HG02840 (cell line): ENCODE results near the gene SPRN.

Experiments
- ATAC-seq: cut with Tn5 transposase; IDR thresholded peaks from one replicate; pipeline ENCODE4 v1.9.1; 2021; ENCODE audit warnings: mild to moderate bottlenecking, moderate library complexity, moderate number of reproducible peaks; ENCODE audit not compliant: unreplicated experiment, low FRiP score

The SPRN gene

DNA sequence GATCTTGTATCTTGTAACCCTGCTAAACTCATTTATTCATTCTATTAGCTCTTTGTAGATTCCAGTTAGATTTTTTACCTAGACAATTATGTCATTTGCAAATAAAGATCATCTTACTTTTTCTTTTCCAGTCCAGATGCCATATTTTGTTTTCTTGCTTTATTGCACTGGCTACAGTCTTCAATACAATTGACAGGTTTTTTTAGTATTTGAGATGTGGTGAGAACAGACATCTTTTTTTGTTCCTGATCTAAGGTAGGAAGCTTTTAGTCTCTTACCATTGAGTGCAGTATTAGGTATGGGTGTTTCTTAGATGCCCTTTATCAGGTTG lies 12.1 kb downstream of the SPRN start:
- ATAC-seq: no peak

- ATAC-seq: no peak
Observed at GRCh38 chr10:133411523-133412380, 12.7 kb downstream of the SPRN start.

GRCh38 chr10:133405844-133406527 lies 18.4 kb downstream of the SPRN start:
- ATAC-seq: no peak

GRCh38 chr10:133405272-133405671 lies 19.2 kb downstream of the SPRN start:
- no peak for ATAC-seq

- no peak for ATAC-seq
Observed at GRCh38 chr10:133403784-133404183, 20.6 kb downstream of the SPRN start.

DNA sequence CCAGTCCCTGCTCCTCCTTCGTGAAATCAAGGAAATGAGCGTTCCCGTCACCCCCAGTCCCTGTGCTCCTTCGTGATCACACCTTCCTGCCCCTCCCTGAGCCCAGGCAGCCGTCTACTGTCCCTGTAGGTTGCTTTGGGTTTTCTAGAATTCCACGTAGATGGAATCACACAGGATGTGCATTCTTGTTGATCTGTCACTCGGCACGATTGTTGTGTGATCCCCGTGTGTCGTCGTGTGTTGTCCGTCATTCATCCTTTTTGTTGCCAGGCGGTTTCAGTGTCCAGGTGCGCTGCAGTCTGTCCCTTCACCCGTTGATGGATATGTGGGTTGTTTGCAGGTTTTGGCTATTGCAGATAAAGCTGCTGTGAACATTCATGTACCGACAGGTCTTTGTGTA lies 21.1 kb downstream of the SPRN start:
- no peak for ATAC-seq

DNA sequence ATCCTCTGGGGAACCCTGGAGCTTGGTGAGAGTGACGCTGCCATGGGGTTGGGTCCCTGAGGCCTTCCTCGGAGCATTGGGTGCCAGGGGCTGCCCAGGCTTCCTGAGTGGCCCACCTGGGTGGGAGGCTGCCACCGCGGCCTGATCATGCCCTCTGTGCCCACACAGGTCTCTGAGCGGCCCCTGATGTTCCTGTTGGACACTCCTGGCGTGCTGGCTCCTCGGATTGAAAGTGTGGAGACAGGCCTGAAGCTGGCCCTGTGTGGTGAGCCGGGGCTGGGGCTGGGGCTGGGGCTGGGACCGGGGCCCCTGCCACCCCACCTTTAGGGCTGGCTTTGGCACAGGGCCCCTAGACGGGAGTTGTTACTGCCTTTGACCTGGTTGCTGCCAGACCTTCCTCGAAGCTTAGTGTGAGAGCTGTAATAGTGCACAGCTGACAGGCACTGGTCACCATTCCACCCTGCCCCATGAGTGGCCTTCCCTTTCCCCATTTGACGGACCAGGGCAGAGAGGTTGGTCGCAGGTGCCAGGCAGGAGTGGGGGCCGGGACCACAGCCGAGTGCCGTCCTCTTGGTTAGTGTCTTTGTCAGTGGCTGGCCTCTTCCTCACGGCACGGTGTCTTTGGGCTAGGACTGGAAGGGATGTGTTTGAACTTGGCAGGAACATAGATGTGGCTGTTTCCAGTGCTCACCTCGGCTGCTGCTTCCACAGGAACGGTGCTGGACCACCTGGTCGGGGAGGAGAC lies 22.3 kb downstream of the SPRN start:
- no peak for ATAC-seq

GRCh38 chr10:133401500-133401899 lies 22.9 kb downstream of the SPRN start:
- no peak for ATAC-seq

- peak; percentile 61 for ATAC-seq
Observed at GRCh38 chr10:133400624-133401424, 23.6 kb downstream of the SPRN start.

DNA sequence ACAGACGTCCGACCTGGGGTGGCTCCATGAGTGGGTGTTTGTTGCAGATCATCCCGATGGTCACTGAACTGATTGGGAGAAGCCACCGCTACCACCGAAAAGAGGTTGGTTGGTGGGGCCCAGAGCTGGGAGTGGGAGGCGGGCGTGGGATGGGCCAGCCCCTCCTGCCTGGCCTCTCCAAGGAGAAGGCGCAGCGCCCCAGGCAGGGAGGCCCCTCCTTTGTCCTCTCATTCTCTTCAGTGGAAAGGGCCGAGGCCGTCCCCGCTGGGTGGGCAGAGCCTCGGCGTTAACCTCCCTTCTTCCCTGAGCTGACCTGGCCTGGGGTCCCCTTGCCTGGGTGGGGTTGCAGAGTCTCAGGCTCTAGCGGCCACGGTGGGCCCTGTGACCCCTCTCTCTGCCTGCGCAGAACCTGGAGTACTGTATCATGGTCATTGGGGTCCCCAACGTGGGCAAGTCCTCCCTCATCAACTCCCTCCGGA lies 25.3 kb downstream of the SPRN start:
- ATAC-seq: no peak

- no peak for ATAC-seq
Observed at GRCh38 chr10:133397938-133398337, 26.5 kb downstream of the SPRN start.

DNA sequence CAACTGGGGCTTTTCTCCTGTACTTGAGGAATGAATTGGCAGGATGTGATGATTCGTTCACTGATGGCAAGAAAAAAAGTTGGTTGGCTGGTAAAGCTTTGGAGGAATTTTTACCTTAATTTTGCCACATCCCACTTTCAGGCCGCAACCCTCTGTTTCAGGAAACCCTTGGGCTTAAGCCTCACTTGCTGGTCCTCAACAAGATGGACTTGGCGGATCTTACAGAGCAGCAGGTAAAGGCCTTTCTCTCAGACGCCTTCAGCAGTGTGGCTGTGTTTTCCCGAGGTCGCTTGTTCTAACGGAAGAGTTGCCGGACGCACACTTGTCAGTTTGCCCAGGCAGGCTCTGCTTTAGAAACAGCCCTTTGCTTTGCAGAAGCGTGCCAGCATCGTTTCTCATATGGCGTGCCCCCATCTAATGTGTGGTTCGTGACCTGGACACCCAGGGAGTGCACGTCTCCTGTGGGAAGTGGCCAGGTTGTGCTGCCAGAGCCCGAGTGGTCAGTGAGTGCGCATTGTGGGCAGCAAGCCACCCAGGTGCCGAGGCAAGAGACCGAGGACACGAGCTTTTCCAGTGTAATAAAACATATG lies 28.3 kb downstream of the SPRN start:
- no peak for ATAC-seq

- ATAC-seq: no peak
Observed at GRCh38 chr10:133394801-133395221, 29.6 kb downstream of the SPRN start.

GRCh38 chr10:133394064-133394663 lies 30.3 kb downstream of the SPRN start, which contains the start of gene MTG1:
TSS of gene MTG1 (plus strand) at chr10:133394157. CDS start at chr10:133394221, 64 bp downstream.
- peak; percentile 65 for ATAC-seq

- no peak for ATAC-seq
Observed at GRCh38 chr10:133393401-133394063, 30.9 kb downstream of the SPRN start.

- no peak for ATAC-seq
Observed at GRCh38 chr10:133391761-133392518, 32.5 kb downstream of the SPRN start.

DNA sequence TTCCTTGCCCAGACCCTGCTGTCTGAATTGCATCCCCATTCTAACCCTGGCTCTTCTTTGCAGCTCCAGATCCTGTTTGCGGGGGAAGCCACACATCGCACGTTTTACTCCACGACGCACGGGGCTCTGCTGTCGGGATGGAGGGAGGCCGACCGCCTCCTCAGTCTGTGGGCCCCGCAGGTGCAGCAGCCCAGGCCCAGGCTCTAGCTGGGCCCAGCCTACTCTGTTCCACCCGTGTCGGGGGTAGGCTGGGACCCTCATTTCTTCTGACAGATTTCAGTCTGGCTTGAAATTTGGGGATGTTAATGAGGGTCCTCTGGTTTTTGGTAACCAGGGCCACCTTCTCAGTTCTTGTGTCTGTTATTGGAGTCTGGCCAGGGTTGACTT lies 33.2 kb downstream of the SPRN start:
- ATAC-seq: no peak

DNA sequence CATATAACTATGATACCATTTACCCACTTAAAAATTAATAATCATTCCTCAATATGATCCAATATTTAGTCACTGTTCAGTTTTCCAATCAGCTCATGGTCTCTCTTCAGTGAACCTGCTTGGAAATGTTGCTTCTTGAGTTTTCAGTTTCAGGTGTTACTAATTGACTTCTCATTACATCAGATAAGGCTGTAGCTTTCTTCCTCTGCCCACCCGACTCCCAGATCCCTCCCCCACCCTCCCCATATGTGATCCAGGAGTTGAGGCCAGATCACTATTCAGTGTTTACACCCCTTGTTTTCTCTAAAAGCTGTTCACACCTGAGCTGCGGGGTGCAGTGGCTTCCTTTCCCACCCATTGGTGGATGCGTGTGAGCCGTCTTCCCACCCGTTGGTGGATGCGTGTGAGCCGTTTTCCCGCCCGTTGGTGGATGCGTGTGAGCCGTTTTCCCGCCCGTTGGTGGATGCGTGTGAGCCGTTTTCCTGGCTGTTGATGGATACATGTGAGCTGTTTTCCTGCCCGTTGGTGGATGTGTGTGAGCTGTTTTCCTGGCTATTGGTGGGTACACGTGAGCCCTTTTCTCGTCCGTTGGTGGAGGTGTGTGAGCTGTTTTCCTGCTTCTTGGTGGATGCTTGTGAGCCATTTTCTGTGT lies 33.7 kb downstream of the SPRN start:
- no peak for ATAC-seq
